Left cardiac atrium (tissue), 4 donors: ENCODE results near the gene NLRP9. TPM values are rescaled to one million over a fixed set of nuclear protein-coding genes. Genes with fewer than 3 reads are reported as not detected.
"Not testable (repeated sequence)": the region's sequence is repeated elsewhere in the genome, so short reads cannot be mapped to it uniquely, and the experiment has no call there.

Source experiments
- ATAC-seq, 2 donors: fragments of 200-7000 bp; cut with Tn5 transposase; one replicate each; pipeline ENCODE4 v1.9.1; 2020; ENCODE audit warnings: mild to moderate bottlenecking in 2 of 2, moderate library complexity in 2 of 2
- DNase-seq: peaks from one replicate; pipeline ENCODE4 v3.0.0-alpha.2; 2020
- intact Hi-C, 2 donors: fragments of 100-400 bp; cut with DNase I; formaldehyde crosslinking; loops; one replicate each; pipeline versions ENCODE4 v1.14.1 to v1.15.1; 2022 to 2023
- long read RNA-seq: library from polyadenylated mRNA; unstranded; transcript quantifications from one replicate; pipeline ENCODE4 v2.0.0, GENCODE V29; 2021
- total RNA-seq, 2 donors: library from RNA; stranded (reverse); fragmentation: NEBNext Ultra II Directional; extraction: Animal tissue kit (Norgen Biotek cat#: 25700); gene quantifications; one replicate each; pipeline ENCODE4 v1.2.1, GENCODE V29; 2021
- donor health status: DM: no; HTN: yes; CAD: no.
- donor health status: DM: no; HTN: yes; CAD: no; lungs with severe emphysema.
- donor health status: DM: yes; HTN: yes; CAD: no.
- donor health status: Dilated cardiomyopathy.

NLRP9 gene
- not detected for total RNA-seq
- long read RNA-seq, result 0 reads

GRCh38 chr19:55738302-55738701, at the start of gene NLRP9:
Gene NLRP9, minus strand, starts transcription at chr19:55738402. Its CDS starts 28 bp downstream, at chr19:55738374.
- intact Hi-C loops, result no loop called here
- ATAC-seq (no peak), DNase-seq (no peak)

GRCh38 chr19:55781112-55781511, 42.9 kb upstream of the NLRP9 start:
- intact Hi-C loops, result no loop called here
- DNase-seq, result no peak
- no peak for ATAC-seq

- ATAC-seq, result no peak
- no peak for DNase-seq
- intact Hi-C loops, result no loop called here
Measured at GRCh38 chr19:55778331-55778730, 40.1 kb upstream of the NLRP9 start.

GRCh38 chr19:55777528-55777927, 39.3 kb upstream of the NLRP9 start:
- ATAC-seq, result no peak
- DNase-seq, result no peak
- intact Hi-C loops, result no loop called here

GRCh38 chr19:55769632-55770031, 31.4 kb upstream of the NLRP9 start:
- ATAC-seq, intact Hi-C loops, DNase-seq: not testable (repeated sequence)

GRCh38 chr19:55768818-55769217, 30.6 kb upstream of the NLRP9 start, which contains the start of gene RFPL4AL1:
Gene RFPL4AL1, plus strand, starts transcription at chr19:55769118. Its CDS starts 2,687 bp downstream, at chr19:55771805.
- intact Hi-C loops, result not testable (repeated sequence)

GRCh38 chr19:55766466-55766865, 28.3 kb upstream of the NLRP9 start:
- DNase-seq, result no peak
- intact Hi-C loops, result no loop called here
- no peak for ATAC-seq

More at GRCh38 chr19:55768818-55769217, 30.6 kb upstream of the NLRP9 start, which contains the start of gene RFPL4AL1:
- not testable (repeated sequence) for DNase-seq, ATAC-seq

GRCh38 chr19:55758797-55759196, 20.6 kb upstream of the NLRP9 start, which contains the start of gene RFPL4A:
Gene RFPL4A, plus strand, starts transcription at chr19:55759097. Its CDS starts 2,704 bp downstream, at chr19:55761801.
- intact Hi-C loops, ATAC-seq, DNase-seq: not testable (repeated sequence)

GRCh38 chr19:55756808-55757207, 18.6 kb upstream of the NLRP9 start:
- ATAC-seq, intact Hi-C loops, DNase-seq: not testable (repeated sequence)

- DNase-seq, result no peak
- intact Hi-C loops, result no loop called here
- ATAC-seq, result no peak
Measured at GRCh38 chr19:55753401-55753800, 15.2 kb upstream of the NLRP9 start.

- intact Hi-C loops, result no loop called here
- ATAC-seq (no peak), DNase-seq (no peak)
Measured at GRCh38 chr19:55750715-55751114, 12.5 kb upstream of the NLRP9 start.

- DNase-seq, intact Hi-C loops, ATAC-seq: not testable (repeated sequence)
Measured at GRCh38 chr19:55730378-55730777, 7.8 kb downstream of the NLRP9 start.

GRCh38 chr19:55723491-55723890, 14.7 kb downstream of the NLRP9 start:
- intact Hi-C loops, result no loop called here
- no peak for DNase-seq
- ATAC-seq, result no peak

- ATAC-seq (no peak), DNase-seq (no peak)
- intact Hi-C loops, result no loop called here
Measured at GRCh38 chr19:55720801-55721200, 17.4 kb downstream of the NLRP9 start.

GRCh38 chr19:55720214-55720746, 17.9 kb downstream of the NLRP9 start:
- intact Hi-C loops, result no loop called here
- ATAC-seq, result no peak
- no peak for DNase-seq

GRCh38 chr19:55717879-55718711, 20.1 kb downstream of the NLRP9 start:
- intact Hi-C loops, ATAC-seq, DNase-seq: not testable (repeated sequence)

GRCh38 chr19:55717251-55717650, 21.0 kb downstream of the NLRP9 start:
- intact Hi-C loops, result no loop called here
- no peak for DNase-seq
- no peak for ATAC-seq

- no peak for DNase-seq
- no peak for ATAC-seq
- intact Hi-C loops, result no loop called here
Measured at GRCh38 chr19:55716531-55716930, 21.7 kb downstream of the NLRP9 start.

GRCh38 chr19:55712804-55713631, 25.2 kb downstream of the NLRP9 start:
- DNase-seq (no peak), ATAC-seq (no peak)
- intact Hi-C loops, result no loop called here
